GM12878 (cell line): ENCODE measurements around the gene ATP5MK.

Source experiments
- ESRRA ChIP-seq: IDR thresholded peaks from 2 replicates; pipeline ENCODE4 v1.6.1; 2012; ENCODE audit warnings: mild to moderate bottlenecking, low read length, improper control_type of control experiment
- POLR2A ChIP-seq: IDR thresholded peaks from 2 replicates; pipeline ENCODE4 v1.6.1; 2011; ENCODE audit warnings: low read depth, mild to moderate bottlenecking, low read length
- RCOR1 ChIP-seq: conservative IDR thresholded peaks from 2 replicates; pipeline ENCODE4 v1.6.1; 2012; ENCODE audit warnings: low read depth, low read length, improper control_type of control experiment
- RFX5 ChIP-seq: IDR thresholded peaks from 2 replicates; pipeline ENCODE4 v1.6.1; 2011; ENCODE audit warnings: low read depth, low read length, improper control_type of control experiment
- SIN3A ChIP-seq: IDR thresholded peaks from 2 replicates; pipeline ENCODE4 v1.6.1; 2012; ENCODE audit warnings: low read depth, low read length, improper control_type of control experiment
- SMC3 ChIP-seq: IDR thresholded peaks from 2 replicates; pipeline ENCODE4 v1.6.1; 2011; ENCODE audit warnings: low read length, improper control_type of control experiment, borderline replicate concordance
- ZNF274 ChIP-seq: IDR thresholded peaks from one replicate; pipeline ENCODE4 v1.8.0; 2011; ENCODE audit not compliant: insufficient read length, insufficient read depth
- TF ChIP-seq, protein P1 (sequence below): fragments of 450-650 bp; IDR thresholded peaks from 2 replicates; pipeline ENCODE4 v1.6.1; 2017; ENCODE audit warnings: mild to moderate bottlenecking, moderate library complexity

DNA sequence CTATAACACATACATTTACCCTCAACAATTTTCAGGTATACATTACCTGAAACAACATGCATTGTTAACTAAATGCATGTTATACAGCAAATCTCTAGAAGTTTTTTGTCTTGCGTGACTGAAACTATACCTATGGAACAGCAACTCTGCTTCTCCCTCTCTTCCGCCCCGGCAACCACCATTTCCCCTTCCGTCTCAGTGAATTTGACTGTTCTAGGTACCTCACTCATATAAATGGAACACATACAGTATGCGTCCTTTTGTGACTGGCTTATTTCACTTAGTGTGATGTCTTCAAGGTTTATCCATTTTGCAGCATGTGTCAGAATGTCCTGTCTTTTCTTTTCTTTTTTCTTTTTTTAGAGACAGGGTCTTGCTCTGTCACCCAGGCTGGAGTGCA is 33.4 kb upstream of the ATP5MK start:
- TF ChIP-seq ESRRA (no peak), RFX5 (no peak), RCOR1 (no peak), ZNF274 (no peak), POLR2A (no peak), SMC3 (no peak), SIN3A (no peak)
- TF ChIP-seq, protein P1, sequence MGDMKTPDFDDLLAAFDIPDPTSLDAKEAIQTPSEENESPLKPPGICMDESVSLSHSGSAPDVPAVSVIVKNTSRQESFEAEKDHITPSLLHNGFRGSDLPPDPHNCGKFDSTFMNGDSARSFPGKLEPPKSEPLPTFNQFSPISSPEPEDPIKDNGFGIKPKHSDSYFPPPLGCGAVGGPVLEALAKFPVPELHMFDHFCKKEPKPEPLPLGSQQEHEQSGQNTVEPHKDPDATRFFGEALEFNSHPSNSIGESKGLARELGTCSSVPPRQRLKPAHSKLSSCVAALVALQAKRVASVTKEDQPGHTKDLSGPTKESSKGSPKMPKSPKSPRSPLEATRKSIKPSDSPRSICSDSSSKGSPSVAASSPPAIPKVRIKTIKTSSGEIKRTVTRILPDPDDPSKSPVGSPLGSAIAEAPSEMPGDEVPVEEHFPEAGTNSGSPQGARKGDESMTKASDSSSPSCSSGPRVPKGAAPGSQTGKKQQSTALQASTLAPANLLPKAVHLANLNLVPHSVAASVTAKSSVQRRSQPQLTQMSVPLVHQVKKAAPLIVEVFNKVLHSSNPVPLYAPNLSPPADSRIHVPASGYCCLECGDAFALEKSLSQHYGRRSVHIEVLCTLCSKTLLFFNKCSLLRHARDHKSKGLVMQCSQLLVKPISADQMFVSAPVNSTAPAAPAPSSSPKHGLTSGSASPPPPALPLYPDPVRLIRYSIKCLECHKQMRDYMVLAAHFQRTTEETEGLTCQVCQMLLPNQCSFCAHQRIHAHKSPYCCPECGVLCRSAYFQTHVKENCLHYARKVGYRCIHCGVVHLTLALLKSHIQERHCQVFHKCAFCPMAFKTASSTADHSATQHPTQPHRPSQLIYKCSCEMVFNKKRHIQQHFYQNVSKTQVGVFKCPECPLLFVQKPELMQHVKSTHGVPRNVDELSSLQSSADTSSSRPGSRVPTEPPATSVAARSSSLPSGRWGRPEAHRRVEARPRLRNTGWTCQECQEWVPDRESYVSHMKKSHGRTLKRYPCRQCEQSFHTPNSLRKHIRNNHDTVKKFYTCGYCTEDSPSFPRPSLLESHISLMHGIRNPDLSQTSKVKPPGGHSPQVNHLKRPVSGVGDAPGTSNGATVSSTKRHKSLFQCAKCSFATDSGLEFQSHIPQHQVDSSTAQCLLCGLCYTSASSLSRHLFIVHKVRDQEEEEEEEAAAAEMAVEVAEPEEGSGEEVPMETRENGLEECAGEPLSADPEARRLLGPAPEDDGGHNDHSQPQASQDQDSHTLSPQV = no peak
